Hepatocyte (in vitro differentiated cells): ENCODE measurements around the gene SPDYE6.
"Not testable (repeated sequence)": the region's sequence is repeated elsewhere in the genome, so short reads cannot be mapped to it uniquely, and the experiment has no call there.

Experiments
- EZH2 ChIP-seq: fragments of 200-600 bp; sonication (generic); IDR thresholded peaks from 2 replicates; pipeline ENCODE4 v1.6.1; 2016; ENCODE audit warnings: antibody characterized with exemption, mild to moderate bottlenecking, borderline replicate concordance
- EZH2phosphoT487 ChIP-seq: fragments of 200-600 bp; sonication (generic); IDR thresholded peaks from one replicate; pipeline ENCODE4 v1.6.1; 2018; ENCODE audit warnings: antibody characterized with exemption, mild to moderate bottlenecking, low read depth, moderate library complexity; ENCODE audit not compliant: unreplicated experiment, severe bottlenecking
- TF ChIP-seq, protein P1 (sequence below): fragments of 200-600 bp; sonication (generic); IDR thresholded peaks from 2 replicates; pipeline ENCODE4 v1.5.1; 2016; ENCODE audit warnings: antibody characterized with exemption, mild to moderate bottlenecking; ENCODE audit not compliant: poor library complexity

DNA sequence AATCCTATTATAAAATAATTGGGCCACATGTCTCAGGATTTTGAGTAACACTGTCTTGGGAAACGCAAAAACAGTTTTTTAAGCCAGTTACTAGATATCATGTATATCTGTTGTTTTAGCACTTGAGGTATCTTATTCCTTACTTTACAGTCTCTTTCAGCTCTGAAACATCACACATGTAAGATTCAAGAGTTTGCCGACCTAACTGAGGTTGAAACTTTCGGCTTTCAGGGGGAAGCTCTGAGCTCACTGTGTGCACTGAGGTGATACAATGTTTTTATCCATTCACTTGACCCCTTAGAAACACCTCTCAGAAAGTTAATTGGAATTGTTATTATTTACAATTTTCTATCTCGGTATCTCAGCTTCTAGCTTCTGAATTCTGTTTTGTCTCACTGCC lies 18.8 kb downstream of the SPDYE6 start:
- TF ChIP-seq EZH2, EZH2phosphoT487: not testable (repeated sequence)
- TF ChIP-seq, protein P1, sequence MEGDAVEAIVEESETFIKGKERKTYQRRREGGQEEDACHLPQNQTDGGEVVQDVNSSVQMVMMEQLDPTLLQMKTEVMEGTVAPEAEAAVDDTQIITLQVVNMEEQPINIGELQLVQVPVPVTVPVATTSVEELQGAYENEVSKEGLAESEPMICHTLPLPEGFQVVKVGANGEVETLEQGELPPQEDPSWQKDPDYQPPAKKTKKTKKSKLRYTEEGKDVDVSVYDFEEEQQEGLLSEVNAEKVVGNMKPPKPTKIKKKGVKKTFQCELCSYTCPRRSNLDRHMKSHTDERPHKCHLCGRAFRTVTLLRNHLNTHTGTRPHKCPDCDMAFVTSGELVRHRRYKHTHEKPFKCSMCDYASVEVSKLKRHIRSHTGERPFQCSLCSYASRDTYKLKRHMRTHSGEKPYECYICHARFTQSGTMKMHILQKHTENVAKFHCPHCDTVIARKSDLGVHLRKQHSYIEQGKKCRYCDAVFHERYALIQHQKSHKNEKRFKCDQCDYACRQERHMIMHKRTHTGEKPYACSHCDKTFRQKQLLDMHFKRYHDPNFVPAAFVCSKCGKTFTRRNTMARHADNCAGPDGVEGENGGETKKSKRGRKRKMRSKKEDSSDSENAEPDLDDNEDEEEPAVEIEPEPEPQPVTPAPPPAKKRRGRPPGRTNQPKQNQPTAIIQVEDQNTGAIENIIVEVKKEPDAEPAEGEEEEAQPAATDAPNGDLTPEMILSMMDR = not testable (repeated sequence)
